K562 (cell line): ENCODE results near the gene CHCHD6. TPM values are rescaled to one million over a fixed set of nuclear protein-coding genes. Genes with fewer than 3 reads are reported as not detected.

Experiments
- ATAC-seq: fragments of 200-7000 bp; cut with Tn5 transposase; 3 replicates; pipeline ENCODE4 v1.9.1; 2020; ENCODE audit warnings: moderate library complexity
- BruUV-seq: library from RNA; stranded (reverse); fragments of 400-500 nt; replicated peaks from 2 replicates; lab custom pipeline; 2021; lab: Mats Ljungman, UMichigan
- CTCF ChIA-PET: fragments of 300-600 bp; formaldehyde crosslinking; extraction: SDS; loops from one replicate; lab custom pipeline; 2021; ENCODE audit warnings: low intra/inter-chr PET ratio; lab: Yijun Ruan, JAX
- POLR2A ChIA-PET: fragments of 300-600, 350-650 bp; sonication (Branson Sonifier 250); formaldehyde crosslinking; extraction: SDS; loops from one replicate; lab custom pipeline; 2021; ENCODE audit warnings: antibody characterized with exemption, inconsistent platforms; lab: Yijun Ruan, JAX
- DNase-seq, 4 experiments: peaks; one replicate each; pipeline versions ENCODE4 v3.0.0 to v3.0.0-alpha.2; 2011 to 2018; ENCODE audit warnings: low spot score in 3 of 4, mixed read lengths in 3 of 4; ENCODE audit errors: extremely low read depth in 1 of 4
- FAIRE-seq: peaks from 2 replicates; lab custom pipeline; 2011; peaks lifted over from hg19 to GRCh38; lab: Jason Lieb, UNC
- H2AFZ ChIP-seq: 2 replicates; pipeline ENCODE4 v1.6.0; 2011; ENCODE audit warnings: low read depth, low read length, control low read depth, inconsistent platforms
- H3K27ac ChIP-seq: fragments of 200-600 bp; 3 replicates; pipeline ENCODE4 v1.8.0; 2011; ENCODE audit warnings: low read depth, mild to moderate bottlenecking, control low read depth, inconsistent platforms, low read length, moderate library complexity, mixed read lengths; ENCODE audit errors: extremely low read depth
- H3K27me3 ChIP-seq, 2 experiments: fragments of 300-600 bp in 1 of 2; 2 replicates in 1 of 2; 3 replicates in 1 of 2; pipeline versions ENCODE4 v1.6.0 to v1.8.0; 2011; ENCODE audit warnings: inconsistent platforms in 2 of 2, low read length in 2 of 2, mild to moderate bottlenecking in 1 of 2, mixed read lengths in 1 of 2, moderate library complexity in 1 of 2; ENCODE audit not compliant: control insufficient read depth in 2 of 2, insufficient read depth in 2 of 2
- H3K36me3 ChIP-seq: fragments of 300-600 bp; 3 replicates; pipeline ENCODE4 v1.8.0; 2011; ENCODE audit warnings: mild to moderate bottlenecking, low read length, inconsistent platforms; ENCODE audit not compliant: control insufficient read depth, insufficient read depth
- H3K4me1 ChIP-seq, 2 experiments: fragments of 200-600 bp in 1 of 2; replicated peaks in 1 of 2; 2 replicates in 1 of 2; 3 replicates in 1 of 2; pipeline versions ENCODE4 v1.5.1 to v1.8.0; 2011; ENCODE audit warnings: inconsistent platforms in 2 of 2, low read length in 2 of 2, mild to moderate bottlenecking in 1 of 2, mixed read lengths in 1 of 2, moderate library complexity in 1 of 2; ENCODE audit not compliant: control insufficient read depth in 2 of 2, insufficient read depth in 2 of 2
- H3K4me2 ChIP-seq: 2 replicates; pipeline ENCODE4 v1.6.1; 2011; ENCODE audit warnings: low read length, control low read depth, inconsistent platforms, mixed read lengths; ENCODE audit not compliant: insufficient read depth
- H3K4me3 ChIP-seq: fragments of 200-600 bp; sonication (generic), shearing (Covaris generic); 2 replicates; pipeline ENCODE4 v1.5.1; 2016; ENCODE audit warnings: control low read depth, inconsistent platforms
- H3K79me2 ChIP-seq: fragments of 200-600 bp; 3 replicates; pipeline ENCODE4 v1.8.0; 2011; ENCODE audit warnings: low read length, inconsistent platforms; ENCODE audit not compliant: control insufficient read depth, insufficient read depth
- H3K9ac ChIP-seq, 2 experiments: 2 replicates each; pipeline versions ENCODE4 v1.6.0 to v1.6.1; 2011; ENCODE audit warnings: low read depth in 2 of 2, low read length in 2 of 2, control low read depth in 1 of 2, inconsistent platforms in 1 of 2, mild to moderate bottlenecking in 1 of 2, mixed read lengths in 1 of 2; ENCODE audit not compliant: insufficient read depth in 1 of 2
- H3K9me1 ChIP-seq: one replicate; pipeline ENCODE4 v1.6.0; 2011; ENCODE audit warnings: inconsistent platforms, mild to moderate bottlenecking, low read length, moderate library complexity; ENCODE audit not compliant: control insufficient read depth, insufficient read depth
- H3K9me3 ChIP-seq: replicated peaks from 2 replicates; pipeline ENCODE4 v1.5.1; 2011; ENCODE audit warnings: low read depth, low read length, inconsistent platforms; ENCODE audit not compliant: control insufficient read depth, insufficient read depth
- H4K20me1 ChIP-seq: replicated peaks from 2 replicates; pipeline ENCODE4 v1.6.1; 2011; ENCODE audit warnings: low read length, inconsistent platforms, mixed read lengths; ENCODE audit not compliant: control insufficient read depth, insufficient read depth
- CTCFL ChIP-seq: IDR thresholded peaks from 2 replicates; pipeline ENCODE4 v1.6.1; 2011; ENCODE audit warnings: borderline replicate concordance, low read depth, mild to moderate bottlenecking, moderate library complexity, low read length; ENCODE audit not compliant: insufficient read depth, poor library complexity, severe bottlenecking
- DMBX1 ChIP-seq: fragments of 250-450 bp; sonication (Bioruptor Pico); IDR thresholded peaks from 2 replicates; pipeline ENCODE4 v1.8.0; 2022; ENCODE audit warnings: inconsistent platforms, mild to moderate bottlenecking, moderate library complexity, borderline replicate concordance
- MEIS2 ChIP-seq: fragments of 450-650 bp; IDR thresholded peaks from 2 replicates; pipeline ENCODE4 v1.6.1; 2014; ENCODE audit warnings: mild to moderate bottlenecking; ENCODE audit not compliant: partially characterized antibody
- NFE2L1 ChIP-seq: fragments of 450-650 bp; IDR thresholded peaks from 2 replicates; pipeline ENCODE4 v1.6.1; 2016; ENCODE audit warnings: missing genetic modification characterization, low read depth, mild to moderate bottlenecking, missing compliant biosample characterization, moderate library complexity, borderline replicate concordance
- NFXL1 ChIP-seq: fragments of 450-650 bp; formaldehyde crosslinking; IDR thresholded peaks from 2 replicates; pipeline ENCODE4 v1.4.0; 2021; ENCODE audit warnings: mild to moderate bottlenecking
- PHB ChIP-seq: fragments of 250-450 bp; sonication (Bioruptor Pico); IDR thresholded peaks from 2 replicates; pipeline ENCODE4 v1.5.0; 2021
- PPARD ChIP-seq: fragments of 250-450 bp; sonication (Bioruptor Pico); IDR thresholded peaks from 2 replicates; pipeline ENCODE4 v1.8.0; 2022; ENCODE audit warnings: inconsistent platforms, mild to moderate bottlenecking, moderate library complexity
- RBM25 ChIP-seq: fragments of 200-400 bp; formaldehyde crosslinking; IDR thresholded peaks from 2 replicates; pipeline ENCODE4 v1.6.1; 2018; ENCODE audit warnings: low read length, low read depth, moderate library complexity; ENCODE audit not compliant: severe bottlenecking
- SIRT6 ChIP-seq: IDR thresholded peaks from one replicate; pipeline ENCODE4 v1.6.1; 2012; ENCODE audit warnings: low read depth, mild to moderate bottlenecking, control low read depth, inconsistent platforms, low read length, moderate library complexity
- SMARCA4 ChIP-seq: fragments of 450-650 bp; IDR thresholded peaks from 2 replicates; pipeline ENCODE4 v1.6.1; 2016
- TEAD1 ChIP-seq, 2 experiments: fragments of 450-650 bp in 1 of 2; sonication (generic) in 1 of 2; formaldehyde crosslinking; IDR thresholded peaks; 2 replicates each; pipeline versions ENCODE4 v1.4.0 to v1.8.0; 2020 to 2022; ENCODE audit warnings: mild to moderate bottlenecking in 2 of 2, missing genetic modification reagents in 1 of 2
- TEAD2 ChIP-seq: fragments of 450-650 bp; IDR thresholded peaks from 2 replicates; pipeline ENCODE4 v1.6.1; 2016; ENCODE audit warnings: missing genetic modification characterization, control low read depth, missing compliant biosample characterization
- TRIM25 ChIP-seq: fragments of 450-650 bp; IDR thresholded peaks from 2 replicates; pipeline ENCODE4 v1.7.0; 2016; ENCODE audit warnings: borderline replicate concordance
- ZNF444 ChIP-seq: fragments of 250-450 bp; sonication (Bioruptor Pico); IDR thresholded peaks from 2 replicates; pipeline ENCODE4 v1.4.0; 2020; ENCODE audit warnings: mild to moderate bottlenecking, moderate library complexity
- WGBS: fragments of 100-300 bp; shearing (Covaris generic); methylation state at CpG from one replicate; pipeline ENCODE4 v1.1.6; 2016; ENCODE audit warnings: low coverage, mixed read lengths; ENCODE audit not compliant: insufficient coverage; ENCODE audit errors: missing lambda C conversion rate; 5-methylcytosine and 5-hydroxymethylcytosine counted together
- in situ Hi-C: fragments of 300-500 bp; cut with MboI; formaldehyde crosslinking; loops from 4 replicates; pipeline ENCODE4 v1.15.0; 2018; ENCODE audit warnings: inconsistent platforms, mixed read lengths
- intact Hi-C: fragments of 100-400 bp; cut with micrococcal nuclease; formaldehyde crosslinking; loops from 2 replicates; pipeline ENCODE4 v1.14.2; 2022
- polyA plus RNA-seq, 8 experiments: library from polyadenylated mRNA; depleted of rRNA in 4 of 8; stranded (reverse) in 5 of 8; unstranded in 3 of 8; fragments of >200 nt; fragmentation: Nextera tagmentation in 2 of 8; fragmentation: Illumina TruSeq in 1 of 8; extraction: Ambion mirVana in 2 of 8; extraction: Trizol in 1 of 8; gene quantifications; 2 replicates each; pipeline versions ENCODE4 v1.2.1 to v1.2.3, GENCODE V29; 2011 to 2014; ENCODE audit warnings: inconsistent platforms in 1 of 8, missing spikeins in 1 of 8
- total RNA-seq, 7 experiments: library from RNA; depleted of rRNA in 6 of 7; stranded (reverse); fragments of >200 nt in 6 of 7; fragmentation: Illumina TruSeq in 2 of 7; extraction: Trizol in 2 of 7; gene quantifications; 2 replicates each; pipeline versions ENCODE4 v1.2.1 to v1.2.3, GENCODE V29; 2011 to 2021; ENCODE audit warnings: low replicate concordance in 1 of 7

Gene CHCHD6
- total and polyA plus RNA-seq, 9 of the 15 experiments (the other 6 are each of a cell fraction or from before 2014, with no cell fraction given) = 4.6 to 18.6 (median 10.9) TPM

- FAIRE-seq (no peak), DNase-seq (no peak), ATAC-seq (no peak)
- Histone ChIP-seq H3K4me3 (no peak overlapping the region), H4K20me1 (no peaks in the 10 kb centered on the region), H3K27ac (no peak overlapping the region), H3K9me1 (no peaks in the 10 kb centered on the region), H3K27me3 (no peaks in the 10 kb centered on the region), H3K9ac (peak overlapping the region in 1 of 2 experiments; percentile 79; a peak in 2 of 4 replicates), H3K4me1 (peaks cover 9 to 28% of the 10 kb centered on the region in 2 experiments; a peak in 4 of 5 replicates), H2AFZ (no peak overlapping the region), H3K36me3 (no peaks in the 10 kb centered on the region), H3K4me2 (no peak overlapping the region), H3K79me2 (no peaks in the 10 kb centered on the region; the same call in 2 of the 3 replicates), H3K9me3 (no peaks in the 10 kb centered on the region)
- intact Hi-C loops (no loop called here), in situ Hi-C loops (no loop called here)
- ChIA-PET CTCF (no interaction called here), POLR2A (interaction anchor here (1.0 to 1.9 kb wide), 4 partner anchors 10 to 25 kb away, joined by 3 to 6 read pairs (median 4); no protein-coding TSS in a partner anchor)
- no TSS peak for BruUV-seq
- 80% methylated on average over 10 of the region's 17 CpGs for WGBS
- TF ChIP-seq PHB (CRISPR knock-in tag) = no peak
- no peak for TF ChIP-seq CTCFL
- no peak for TF ChIP-seq ZNF444 (CRISPR knock-in tag)
- no peak for TF ChIP-seq NFXL1 (CRISPR knock-in tag)
- TF ChIP-seq TEAD1 (CRISPR knock-in tag; IDR thresholded peaks at IDR 0.05) = no peak
- TF ChIP-seq SIRT6 = no peak
- no peak for TF ChIP-seq NFE2L1 (tag)
- no peak for TF ChIP-seq DMBX1
- no peak for TF ChIP-seq TEAD2 (tag)
- TF ChIP-seq TRIM25 = no peak
- no peak for TF ChIP-seq MEIS2
- no peak for TF ChIP-seq PPARD (CRISPR knock-in tag)
- no peak for TF ChIP-seq SMARCA4
- TF ChIP-seq RBM25 = no peak
Observed at GRCh38 chr3:126960604-126960995, 256.6 kb downstream of the CHCHD6 start.
